MCF 10A (cell line): ENCODE data around the gene CD44. TPM values are rescaled to one million over a fixed set of nuclear protein-coding genes. Genes with fewer than 3 reads are reported as not detected.

Experiments used
- BruUV-seq: library from RNA; stranded (reverse); fragments of 400-500 nt; replicated peaks from 2 replicates; lab custom pipeline; 2021; lab: Mats Ljungman, UMichigan
- CTCF ChIA-PET: fragments of 300-600 bp; sonication (Branson Sonifier 250); formaldehyde crosslinking; extraction: SDS; loops from one replicate; lab custom pipeline; 2021; ENCODE audit warnings: antibody characterized with exemption, inconsistent platforms; lab: Yijun Ruan, JAX
- POLR2A ChIA-PET: fragments of 300-600, 350-650 bp; sonication (Branson Sonifier 250); formaldehyde crosslinking; extraction: SDS; loops from one replicate; lab custom pipeline; 2020; ENCODE audit warnings: antibody characterized with exemption, inconsistent platforms; lab: Yijun Ruan, JAX
- DNase-seq: peaks from one replicate; pipeline ENCODE4 v3.0.0-alpha.2; 2018; ENCODE audit not compliant: unreplicated experiment
- H3K27ac Mint-ChIP-seq: one replicate; pipeline ENCODE4 v1.8.0; 2022; ENCODE audit warnings: mild to moderate bottlenecking, low read depth, mixed read lengths; ENCODE audit not compliant: unreplicated experiment
- H3K27me3 Mint-ChIP-seq: one replicate; pipeline ENCODE4 v1.8.0; 2022; ENCODE audit warnings: mixed read lengths; ENCODE audit not compliant: insufficient read depth, unreplicated experiment
- H3K36me3 Mint-ChIP-seq: one replicate; pipeline ENCODE4 v1.8.0; 2022; ENCODE audit warnings: mild to moderate bottlenecking, moderate library complexity, mixed read lengths; ENCODE audit not compliant: insufficient read depth, unreplicated experiment
- H3K4me1 Mint-ChIP-seq: one replicate; pipeline ENCODE4 v1.8.0; 2022; ENCODE audit warnings: mixed read lengths; ENCODE audit not compliant: insufficient read depth, unreplicated experiment
- H3K4me3 Mint-ChIP-seq: one replicate; pipeline ENCODE4 v1.8.0; 2022; ENCODE audit warnings: mild to moderate bottlenecking, moderate library complexity, mixed read lengths; ENCODE audit not compliant: unreplicated experiment
- H3K9me3 Mint-ChIP-seq: one replicate; pipeline ENCODE4 v1.8.0; 2022; ENCODE audit warnings: mixed read lengths; ENCODE audit not compliant: unreplicated experiment
- intact Hi-C: fragments of 100-400 bp; cut with micrococcal nuclease; formaldehyde crosslinking; loops from 2 replicates; pipeline ENCODE4 v1.14.1; 2022
- total RNA-seq: library from RNA; stranded (reverse); gene quantifications from 2 replicates; pipeline ENCODE4 v1.2.3, GENCODE V29; 2022
- TF ChIP-seq, protein P1 (sequence below): fragments of 200-600 bp; IDR thresholded peaks from one replicate; pipeline ENCODE4 v1.8.0; 2022; ENCODE audit warnings: antibody characterized with exemption, mild to moderate bottlenecking; ENCODE audit not compliant: unreplicated experiment

The CD44 gene
- total RNA-seq, 1 experiment from 2014 or later, result 446 TPM

DNA sequence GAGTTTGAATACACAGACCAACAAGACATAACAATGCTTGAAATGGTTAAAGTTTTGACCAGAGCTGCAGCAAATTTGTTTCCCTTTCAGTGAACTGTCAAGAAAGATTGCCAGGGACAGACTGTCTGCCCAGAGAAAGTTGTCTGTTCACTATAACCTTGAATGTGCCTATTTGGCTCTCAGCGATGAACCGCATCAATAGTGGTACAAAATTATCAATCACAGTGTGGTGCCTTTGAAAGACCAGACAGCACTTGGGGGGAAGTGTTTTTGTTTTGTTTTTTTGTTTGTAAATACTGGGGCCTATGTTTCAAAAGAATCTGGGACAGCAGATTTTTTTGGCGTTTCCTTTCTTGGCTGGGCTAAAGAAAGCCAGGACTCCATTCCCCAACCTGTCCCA is 123.1 kb downstream of the CD44 start:
- ChIA-PET CTCF (interaction anchor here (0.6 to 5.8 kb wide), 3 partner anchors 43 to 128 kb away, joined by 3 to 98 read pairs (median 3); no protein-coding TSS in a partner anchor), POLR2A (interaction anchor here (1.5 to 2.1 kb wide), 2 partner anchors 102 to 126 kb away, joined by 4 to 10 read pairs; no protein-coding TSS in a partner anchor)
- H3K4me1 Mint-ChIP-seq, result no peaks in the 10 kb centered on the region
- no peaks in the 10 kb centered on the region for H3K27me3 Mint-ChIP-seq
- no peaks in the 10 kb centered on the region for H3K36me3 Mint-ChIP-seq
- intact Hi-C loops, result no loop called here
- no peaks in the 10 kb centered on the region for H3K9me3 Mint-ChIP-seq
- no peak for DNase-seq
- H3K27ac Mint-ChIP-seq, result no peak overlapping the region
- TF ChIP-seq, protein P1, sequence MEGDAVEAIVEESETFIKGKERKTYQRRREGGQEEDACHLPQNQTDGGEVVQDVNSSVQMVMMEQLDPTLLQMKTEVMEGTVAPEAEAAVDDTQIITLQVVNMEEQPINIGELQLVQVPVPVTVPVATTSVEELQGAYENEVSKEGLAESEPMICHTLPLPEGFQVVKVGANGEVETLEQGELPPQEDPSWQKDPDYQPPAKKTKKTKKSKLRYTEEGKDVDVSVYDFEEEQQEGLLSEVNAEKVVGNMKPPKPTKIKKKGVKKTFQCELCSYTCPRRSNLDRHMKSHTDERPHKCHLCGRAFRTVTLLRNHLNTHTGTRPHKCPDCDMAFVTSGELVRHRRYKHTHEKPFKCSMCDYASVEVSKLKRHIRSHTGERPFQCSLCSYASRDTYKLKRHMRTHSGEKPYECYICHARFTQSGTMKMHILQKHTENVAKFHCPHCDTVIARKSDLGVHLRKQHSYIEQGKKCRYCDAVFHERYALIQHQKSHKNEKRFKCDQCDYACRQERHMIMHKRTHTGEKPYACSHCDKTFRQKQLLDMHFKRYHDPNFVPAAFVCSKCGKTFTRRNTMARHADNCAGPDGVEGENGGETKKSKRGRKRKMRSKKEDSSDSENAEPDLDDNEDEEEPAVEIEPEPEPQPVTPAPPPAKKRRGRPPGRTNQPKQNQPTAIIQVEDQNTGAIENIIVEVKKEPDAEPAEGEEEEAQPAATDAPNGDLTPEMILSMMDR, result no peak
- no TSS peak for BruUV-seq
- H3K4me3 Mint-ChIP-seq, result no peak overlapping the region

DNA sequence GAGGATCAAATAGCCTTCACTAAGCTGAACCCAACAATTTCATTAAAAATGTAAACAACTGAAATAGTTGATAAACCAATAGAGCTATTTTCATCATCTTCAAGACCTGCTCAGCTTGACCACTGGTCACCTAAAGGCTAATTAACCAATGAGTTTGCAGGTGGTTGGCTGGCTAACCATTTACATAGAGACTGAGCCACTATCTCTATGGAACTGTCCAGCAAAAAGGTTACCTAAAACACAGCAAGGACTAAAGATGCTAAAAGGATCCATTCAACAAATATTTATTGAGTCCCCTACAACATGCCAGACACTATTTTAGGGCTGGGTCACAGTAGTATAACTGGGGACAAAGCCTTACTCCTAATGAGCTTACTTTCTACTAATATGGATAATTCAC is 123.8 kb downstream of the CD44 start:
- Mint-ChIP-seq H3K4me3 (no peak overlapping the region), H3K36me3 (no peaks in the 10 kb centered on the region), H3K4me1 (no peaks in the 10 kb centered on the region), H3K9me3 (no peaks in the 10 kb centered on the region), H3K27ac (no peak overlapping the region), H3K27me3 (no peaks in the 10 kb centered on the region)
- no TSS peak for BruUV-seq
- POLR2A ChIA-PET, result interaction anchor here (0.7 kb wide), 1 partner anchor 162 kb away, joined by 3 read pairs; no protein-coding TSS in a partner anchor
- no peak for DNase-seq
- CTCF ChIA-PET, result interaction anchor here (0.6 to 5.8 kb wide), 4 partner anchors 25 to 127 kb away, joined by 3 to 98 read pairs (median 4); no protein-coding TSS in a partner anchor
- TF ChIP-seq, protein P1, result no peak
- intact Hi-C loops, result no loop called here

DNA sequence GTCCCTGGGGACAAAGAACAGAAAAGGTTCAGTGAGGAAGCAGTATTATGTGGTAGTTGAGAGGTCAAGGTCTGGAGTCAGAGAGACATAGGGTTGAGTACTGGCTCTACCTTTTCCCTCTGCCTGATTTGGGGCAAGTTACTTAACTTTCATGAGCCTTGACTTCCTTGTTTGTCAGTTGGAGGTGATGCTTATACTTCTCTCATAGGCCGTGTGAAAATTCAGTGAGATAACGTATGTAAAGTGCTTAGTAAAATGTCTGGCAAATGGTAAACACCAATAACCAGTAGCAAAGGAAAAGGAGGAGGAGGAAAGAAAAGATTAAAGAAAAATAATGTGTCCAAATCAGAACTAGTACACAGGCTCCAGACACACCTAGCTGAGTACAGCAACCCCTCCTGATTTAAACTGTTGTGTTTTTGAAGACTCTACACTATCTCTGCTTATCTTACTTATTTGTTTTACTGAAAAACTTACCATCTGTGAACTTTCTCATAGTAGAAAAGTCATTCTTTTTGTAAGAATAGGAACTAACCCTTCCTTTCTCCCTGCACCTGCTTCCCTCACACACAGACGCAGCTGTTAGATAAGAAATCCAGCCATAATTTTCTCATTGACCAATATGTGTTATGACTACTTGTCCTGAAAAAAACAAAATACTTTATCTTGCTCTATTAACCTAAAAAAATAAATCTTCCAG is 126.9 kb downstream of the CD44 start:
- TF ChIP-seq, protein P1, result no peak
- intact Hi-C loops, result no loop called here
- no peak for DNase-seq
- Mint-ChIP-seq H3K27ac (no peak overlapping the region), H3K4me1 (no peaks in the 10 kb centered on the region), H3K9me3 (no peaks in the 10 kb centered on the region), H3K36me3 (no peaks in the 10 kb centered on the region), H3K27me3 (no peaks in the 10 kb centered on the region), H3K4me3 (no peak overlapping the region)
- no TSS peak for BruUV-seq
- POLR2A ChIA-PET, result interaction anchor here (0.7 to 1.1 kb wide), 3 partner anchors 10 to 46 kb away, joined by 3 to 4 read pairs (median 3); no protein-coding TSS in a partner anchor
- CTCF ChIA-PET, result interaction anchor here (0.6 to 1.0 kb wide), 3 partner anchors 10 to 1201 kb away, joined by 3 to 4 read pairs (median 3); no protein-coding TSS in a partner anchor

DNA sequence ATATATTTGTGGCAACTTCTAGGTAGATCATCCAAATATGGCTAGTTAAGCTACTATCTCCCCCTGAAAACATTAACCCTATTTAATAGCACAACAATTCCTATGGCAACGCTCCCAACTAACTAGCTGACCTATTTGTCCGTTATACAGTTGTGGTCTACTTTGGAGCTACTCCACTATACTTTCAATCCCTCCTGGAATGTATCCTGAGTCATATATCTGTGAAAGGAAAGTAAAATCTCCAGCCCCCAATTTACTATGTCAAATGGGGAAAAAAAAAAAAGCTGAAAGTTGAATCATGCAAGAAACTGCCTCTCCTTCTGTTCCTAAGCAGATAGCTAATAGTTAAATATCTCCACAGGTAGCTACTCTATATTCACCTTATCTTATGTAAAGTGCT is 128.5 kb downstream of the CD44 start:
- TF ChIP-seq, protein P1, result no peak
- intact Hi-C loops, result no loop called here
- Mint-ChIP-seq H3K36me3 (no peaks in the 10 kb centered on the region), H3K27ac (no peak overlapping the region), H3K4me1 (no peaks in the 10 kb centered on the region), H3K27me3 (no peaks in the 10 kb centered on the region), H3K4me3 (no peak overlapping the region), H3K9me3 (no peaks in the 10 kb centered on the region)
- no peak for DNase-seq
- POLR2A ChIA-PET, result interaction anchor here (1.1 kb wide), 1 partner anchor 100 kb away, joined by 4 read pairs; no protein-coding TSS in a partner anchor
- CTCF ChIA-PET, result interaction anchor here (1.0 to 1.4 kb wide), 2 partner anchors 9 to 22 kb away, joined by 5 to 8 read pairs; no protein-coding TSS in a partner anchor
- no TSS peak for BruUV-seq
